Uterus (tissue), 4 donors: ENCODE measurements around the gene KDM2B. TPM values are rescaled to one million over a fixed set of nuclear protein-coding genes. Genes with fewer than 3 reads are reported as not detected.
"Not testable (repeated sequence)": the region's sequence is repeated elsewhere in the genome, so short reads cannot be mapped to it uniquely, and the experiment has no call there.

Experiments
- DNase-seq, 2 donors: peaks; one replicate each; pipeline ENCODE4 v3.0.0-alpha.2; 2019 to 2020
- H3K27ac ChIP-seq, 2 donors: fragments of 200-600 bp; sonication (generic); 1 replicate in 1 of 2; 2 replicates in 1 of 2; pipeline ENCODE4 v1.5.1; 2016 to 2018
- H3K27me3 ChIP-seq, 2 donors: fragments of 200-600 bp; sonication (generic); one replicate each; pipeline ENCODE4 v1.5.1; 2018 to 2019; ENCODE audit warnings: control low read depth in 1 of 2
- H3K36me3 ChIP-seq, 2 donors: fragments of 200-600 bp; sonication (generic); one replicate each; pipeline ENCODE4 v1.5.1; 2019; ENCODE audit warnings: control low read depth in 1 of 2
- H3K4me1 ChIP-seq, 2 donors: fragments of 200-600 bp; sonication (generic); one replicate each; pipeline ENCODE4 v1.5.1; 2018 to 2019; ENCODE audit warnings: control low read depth in 1 of 2
- H3K4me3 ChIP-seq, 2 donors: fragments of 200-600 bp; sonication (generic); 1 replicate in 1 of 2; 2 replicates in 1 of 2; pipeline ENCODE4 v1.5.1; 2018 to 2019; ENCODE audit warnings: mild to moderate bottlenecking in 1 of 2
- H3K9me3 ChIP-seq, 2 donors: fragments of 200-600 bp; sonication (generic); one replicate each; pipeline ENCODE4 v1.5.1; 2019; ENCODE audit warnings: control low read depth in 1 of 2
- CTCF ChIP-seq, 4 experiments: fragments of 200-600 bp in 2 of 4; fragments of 450-650 bp in 2 of 4; sonication (generic) in 2 of 4; IDR thresholded peaks; one replicate each; pipeline ENCODE4 v1.5.1; 2016 to 2019; ENCODE audit warnings: antibody characterized with exemption in 4 of 4, mild to moderate bottlenecking in 2 of 4, moderate library complexity in 1 of 4
- POLR2A ChIP-seq, 2 donors: fragments of 450-650 bp; IDR thresholded peaks; one replicate each; pipeline ENCODE4 v1.6.1; 2016; ENCODE audit warnings: antibody characterized with exemption in 2 of 2, mild to moderate bottlenecking in 1 of 2, moderate library complexity in 1 of 2
- intact Hi-C: fragments of 100-400 bp; cut with DNase I; formaldehyde crosslinking; loops from one replicate; pipeline ENCODE4 v1.15.1; 2023; ENCODE audit warnings: low total_unique reads
- total RNA-seq, 4 donors: library from RNA; depleted of rRNA in 3 of 4; stranded (reverse); fragments of >200 nt in 3 of 4; gene quantifications; one replicate each; pipeline versions ENCODE4 v1.1.0 to v1.2.4, GENCODE V29; 2014 to 2023
- donor health status: DM: yes; HTN: yes; CAD: no.

The KDM2B gene
- total RNA-seq, 4 donors from 2014 or later = 6.1 to 78.0 (median 19.8) TPM

- intact Hi-C loops = loop anchor here (10.0 kb wide), 1 partner anchor 171 kb away; the partner anchor contains the start of gene MORN3
- Histone ChIP-seq H3K4me1 (no peaks in the 10 kb centered on the region), H3K27ac (no peak overlapping the region), H3K4me3 (no peak overlapping the region), H3K36me3 (no peaks in the 10 kb centered on the region), H3K27me3 (no peaks in the 10 kb centered on the region), H3K9me3 (no peaks in the 10 kb centered on the region)
- DNase-seq = peak; percentile 27 to 33
- TF ChIP-seq CTCF (IDR thresholded peaks at IDR 0.05) (peak; percentile 36 to 63 (median 54)), POLR2A (IDR thresholded peaks at IDR 0.05) (no peak)
These were observed 86.6 kb downstream of the KDM2B start for GRCh38 chr12:121494093-121494787.

GRCh38 chr12:121490401-121491281 is 90.2 kb downstream of the KDM2B start:
- Histone ChIP-seq H3K4me1 (no peaks in the 10 kb centered on the region), H3K4me3 (no peak overlapping the region), H3K27ac (no peak overlapping the region), H3K9me3 (no peaks in the 10 kb centered on the region), H3K36me3 (no peaks in the 10 kb centered on the region), H3K27me3 (no peaks in the 10 kb centered on the region)
- TF ChIP-seq CTCF (IDR thresholded peaks at IDR 0.05) (no peak), POLR2A (IDR thresholded peaks at IDR 0.05) (no peak)
- no peak for DNase-seq
- intact Hi-C loops = loop anchor here (10.0 kb wide), 1 partner anchor 174 kb away; the partner anchor contains the start of gene MORN3

GRCh38 chr12:121489874-121490273 is 90.9 kb downstream of the KDM2B start:
- DNase-seq = no peak
- no peak for TF ChIP-seq CTCF (IDR thresholded peaks at IDR 0.05)
- TF ChIP-seq POLR2A (IDR thresholded peaks at IDR 0.05) = no peak
- intact Hi-C loops = loop anchor here (10.0 kb wide), 1 partner anchor 175 kb away; the partner anchor contains the start of gene MORN3
- Histone ChIP-seq H3K4me3 (no peak overlapping the region), H3K27me3 (no peaks in the 10 kb centered on the region), H3K27ac (no peak overlapping the region), H3K36me3 (no peaks in the 10 kb centered on the region), H3K4me1 (no peaks in the 10 kb centered on the region), H3K9me3 (no peaks in the 10 kb centered on the region)

GRCh38 chr12:121484967-121485366 is 95.9 kb downstream of the KDM2B start:
- intact Hi-C loops = no loop called here
- Histone ChIP-seq H3K9me3 (no peaks in the 10 kb centered on the region), H3K4me3 (no peak overlapping the region), H3K36me3 (no peaks in the 10 kb centered on the region), H3K4me1 (no peaks in the 10 kb centered on the region), H3K27ac (no peak overlapping the region), H3K27me3 (no peaks in the 10 kb centered on the region)
- TF ChIP-seq CTCF (IDR thresholded peaks at IDR 0.05) = no peak
- TF ChIP-seq POLR2A (IDR thresholded peaks at IDR 0.05) = no peak
- no peak for DNase-seq

- H3K4me3 ChIP-seq, H3K27ac ChIP-seq, H3K36me3 ChIP-seq, H3K4me1 ChIP-seq, H3K9me3 ChIP-seq, intact Hi-C loops, H3K27me3 ChIP-seq, DNase-seq: not testable (repeated sequence)
These were observed 96.3 kb downstream of the KDM2B start for GRCh38 chr12:121484564-121484963.
